Stimulated activated CD4-positive, alpha-beta T cell treated with anti-CD3 and anti-CD28 coated beads, Interleukin-1b, Interleukin-23, amount 100 ng/mL, for 1 hour (primary cell): ENCODE data around the gene MAP2K7.

ENCODE experiments used
- DNase-seq, 2 donors: peaks; one replicate each; pipeline ENCODE4 v3.0.0-alpha.2; 2020; ENCODE audit warnings: low read depth in 2 of 2

MAP2K7 gene

GRCh38 chr19:7866399-7867091 lies 37.1 kb upstream of the MAP2K7 start:
- DNase-seq = no peak

GRCh38 chr19:7867092-7867844 lies 36.4 kb upstream of the MAP2K7 start:
- no peak for DNase-seq

- no peak for DNase-seq
Measured at GRCh38 chr19:7868326-7868670, 35.4 kb upstream of the MAP2K7 start.

DNA sequence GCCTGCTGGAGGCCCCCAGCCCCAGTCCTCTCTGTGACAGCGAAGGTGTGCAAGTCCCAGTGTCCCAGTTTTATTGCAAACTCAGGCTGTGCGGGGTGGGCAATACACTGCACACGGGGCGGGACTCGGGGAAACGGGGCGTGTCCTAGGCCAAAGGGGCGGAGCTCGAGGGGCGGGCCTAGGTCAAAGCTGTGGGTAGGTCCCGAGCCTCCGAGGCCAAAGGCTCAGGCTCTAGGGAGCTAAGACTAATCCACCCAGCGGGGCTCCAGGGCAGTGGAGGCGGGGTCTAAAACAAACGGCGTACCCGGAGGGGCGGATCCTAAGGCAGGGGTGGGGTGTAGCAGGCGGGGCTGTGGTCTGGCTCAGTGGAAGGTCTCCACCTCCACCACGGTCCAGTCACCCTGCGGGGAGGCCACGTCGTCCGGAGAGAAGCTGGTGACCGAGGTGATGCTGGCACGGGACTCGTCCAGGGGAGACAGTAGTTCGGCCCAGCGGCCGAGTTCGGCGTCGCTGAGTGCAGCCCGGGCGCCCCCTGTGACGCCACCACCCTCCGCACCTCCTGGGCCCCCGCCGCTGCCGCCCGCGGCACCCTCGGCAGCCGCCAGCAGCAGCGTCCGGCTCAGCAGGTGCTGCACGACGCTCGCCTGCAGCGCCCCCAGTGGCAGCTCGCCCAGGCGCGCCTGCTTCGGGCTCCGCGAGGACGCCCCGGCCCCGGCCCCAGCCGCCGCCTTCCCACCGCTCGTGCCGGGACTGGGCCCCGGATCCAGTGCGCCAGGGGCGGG lies 34.8 kb upstream of the MAP2K7 start:
- DNase-seq = peak; percentile 63 to 67

DNA sequence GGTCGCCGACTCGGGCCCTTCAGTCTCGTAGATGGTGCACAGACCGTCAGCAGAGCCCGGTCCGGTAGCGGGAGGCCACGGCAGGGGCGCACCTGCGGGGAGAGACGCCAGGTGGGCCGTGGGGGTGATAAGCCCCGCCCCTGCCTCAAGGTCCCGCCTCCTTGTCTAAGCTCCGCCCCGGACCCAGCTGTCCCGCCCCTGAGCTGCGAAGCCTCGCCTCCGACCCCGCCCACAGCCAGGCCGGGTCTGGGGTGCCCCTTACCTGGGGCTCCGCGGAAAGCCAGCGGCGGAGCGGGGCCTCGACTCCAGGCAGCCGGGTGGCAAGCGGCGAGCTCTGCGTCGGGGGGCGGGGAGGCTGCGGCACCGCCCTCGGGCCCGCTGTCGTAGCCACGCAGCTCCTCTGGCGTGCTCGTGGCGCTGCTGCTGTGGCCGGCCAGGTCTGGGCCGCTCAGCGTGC lies 34.2 kb upstream of the MAP2K7 start:
- peak; percentile 60 to 78 for DNase-seq

DNA sequence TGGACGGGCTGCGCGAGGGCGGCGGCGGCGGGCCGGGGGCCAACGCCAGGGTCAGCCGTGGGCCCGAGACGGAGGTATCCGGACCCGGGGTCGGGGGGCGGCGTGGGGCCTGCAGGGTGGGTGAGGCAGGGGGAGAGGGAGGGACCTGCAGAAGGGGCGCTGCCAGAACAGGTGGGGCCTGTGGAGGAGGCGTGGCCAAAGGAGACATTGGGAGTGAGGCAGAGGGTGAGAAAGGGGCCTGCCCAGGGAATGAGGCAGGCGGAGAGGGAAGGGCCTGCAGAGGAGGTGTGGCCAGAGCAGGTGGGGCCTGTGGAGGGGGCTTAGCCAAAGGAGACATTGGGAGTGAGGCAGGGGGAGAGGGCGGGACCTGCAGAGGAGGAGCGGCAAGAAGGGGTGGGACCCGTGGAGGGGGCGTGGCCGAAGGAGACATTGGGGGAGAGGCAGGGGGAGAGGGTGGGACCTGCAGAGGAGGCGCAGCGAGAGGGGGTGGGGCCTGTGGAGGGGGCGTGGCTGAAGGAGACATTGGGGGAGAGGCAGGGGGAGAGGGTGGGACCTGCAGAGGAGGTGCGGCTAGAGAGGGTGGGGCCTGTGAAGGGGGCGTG lies 33.7 kb upstream of the MAP2K7 start:
- no peak for DNase-seq

- DNase-seq = no peak
Measured at GRCh38 chr19:7870571-7871436, 32.9 kb upstream of the MAP2K7 start.

DNA sequence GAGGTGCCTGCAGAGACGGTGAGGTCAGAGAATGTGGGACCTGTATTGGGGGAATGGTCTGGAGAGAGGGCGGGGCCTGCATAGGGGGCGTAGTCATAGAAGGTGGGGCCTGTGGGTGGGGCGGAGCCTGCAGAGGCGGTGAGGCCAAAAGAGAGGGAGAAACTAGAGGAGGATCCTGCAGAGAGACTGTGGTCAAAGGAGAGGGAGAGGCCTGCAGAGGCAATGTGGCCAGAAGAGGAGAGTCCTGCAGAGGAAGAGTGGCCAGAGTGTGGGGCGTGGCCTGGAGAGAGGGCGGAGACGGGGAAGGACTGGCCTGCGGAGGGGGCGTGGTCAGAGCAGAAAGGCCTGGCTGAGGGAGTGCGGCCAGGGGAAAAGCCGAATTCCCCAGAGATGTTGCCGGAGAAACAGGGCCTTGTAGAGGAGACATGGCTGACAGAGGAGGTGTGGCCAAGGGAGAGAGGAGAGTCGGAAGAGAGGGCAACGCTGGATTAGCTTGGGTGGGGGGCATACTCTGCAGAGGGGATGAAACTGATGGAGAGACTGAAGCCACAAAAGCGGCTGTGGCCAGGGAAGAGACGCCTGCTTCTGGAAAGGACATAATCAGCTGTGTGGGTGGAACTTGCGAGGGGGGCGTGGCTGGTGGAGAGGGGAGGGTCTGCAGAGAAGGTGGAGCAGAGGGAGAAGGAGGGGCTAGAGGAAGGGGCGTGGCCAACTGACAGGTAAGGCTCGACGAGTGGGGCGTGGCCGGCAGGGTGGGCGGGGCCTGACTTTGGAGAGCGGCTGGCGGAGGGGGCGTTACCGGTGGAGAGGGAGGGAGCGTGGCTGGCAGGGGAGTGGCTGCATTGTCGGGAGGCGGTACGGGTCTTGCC lies 32.0 kb upstream of the MAP2K7 start:
- peak; percentile 60 to 64 for DNase-seq

- DNase-seq = no peak
Measured at GRCh38 chr19:7872306-7873204, 31.1 kb upstream of the MAP2K7 start.

DNA sequence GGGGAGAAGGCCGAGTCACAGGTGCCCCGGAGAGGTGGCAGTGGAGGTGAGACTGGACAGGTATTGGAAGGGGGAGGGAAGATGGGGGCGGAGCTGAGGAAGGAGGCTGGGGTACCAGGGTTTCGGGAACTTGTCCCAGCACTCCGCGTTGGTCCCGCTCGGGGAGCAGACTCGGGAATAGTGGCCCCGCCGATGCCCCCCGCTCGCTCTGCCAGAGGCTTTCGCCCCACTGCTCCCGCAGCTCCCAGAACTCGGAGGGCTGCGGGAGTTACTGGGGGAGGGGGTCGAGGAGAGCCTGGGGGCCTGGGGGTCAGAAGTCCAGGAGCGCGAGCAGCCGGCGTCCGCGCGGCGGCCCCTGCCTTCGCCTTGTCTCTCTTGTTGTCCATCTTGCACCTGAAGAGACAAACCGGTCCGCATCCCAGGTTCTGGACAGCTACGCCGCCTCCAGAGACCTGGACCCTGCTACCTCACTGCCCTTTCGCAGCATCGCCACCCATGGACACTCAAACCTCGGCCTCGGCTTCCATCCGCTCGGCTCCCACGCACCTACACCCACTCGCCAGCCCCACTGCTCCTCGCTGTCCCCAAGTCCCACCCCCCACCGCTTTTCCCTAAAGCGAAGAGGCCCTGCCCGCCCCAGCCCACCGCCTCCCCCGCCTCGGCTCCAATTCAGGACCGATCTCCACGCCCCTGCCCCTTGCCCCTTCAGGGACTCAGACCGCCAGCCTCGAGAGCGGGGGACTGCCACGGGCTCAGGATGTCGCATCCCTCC lies 30.2 kb upstream of the MAP2K7 start:
- no peak for DNase-seq

GRCh38 chr19:7874076-7874896 lies 29.4 kb upstream of the MAP2K7 start, which contains the start of gene PRR36:
Gene PRR36, minus strand, starts transcription at chr19:7874390. Its CDS starts 701 bp downstream, at chr19:7873689.
- no peak for DNase-seq

DNA sequence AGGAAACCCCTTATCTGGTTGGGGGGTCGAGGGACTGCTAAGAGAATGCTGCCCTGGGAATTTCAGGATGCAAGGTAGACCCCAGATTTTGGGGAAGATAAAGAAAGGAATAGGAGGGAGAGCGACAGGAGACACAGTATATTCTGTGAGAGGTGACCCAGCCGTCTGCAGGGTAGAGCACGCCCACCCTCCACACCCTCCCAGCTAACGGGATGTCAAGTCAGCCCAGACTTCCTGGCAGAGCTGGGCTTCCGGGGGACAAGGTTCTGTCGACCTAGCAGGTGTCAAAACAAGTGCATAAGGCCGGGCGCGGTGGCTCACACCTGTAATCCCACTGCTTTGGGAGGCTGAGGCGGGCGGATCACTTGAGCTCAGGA lies 28.8 kb upstream of the MAP2K7 start:
- no peak for DNase-seq

GRCh38 chr19:7877249-7877836 lies 26.3 kb upstream of the MAP2K7 start:
- DNase-seq = no peak

GRCh38 chr19:7879111-7879807 lies 24.4 kb upstream of the MAP2K7 start:
- DNase-seq = no peak

GRCh38 chr19:7879836-7880235 lies 23.8 kb upstream of the MAP2K7 start:
- DNase-seq = no peak

- DNase-seq = no peak
Measured at GRCh38 chr19:7881910-7882309, 21.8 kb upstream of the MAP2K7 start.
